HEK293 (cell line): ENCODE data around the gene PIGQ.

Source experiments
- BCL11B ChIP-seq: fragments of 450-650 bp; formaldehyde crosslinking; IDR thresholded peaks from 2 replicates; pipeline ENCODE4 v1.5.1; 2016; ENCODE audit warnings: low read depth, missing biosample characterization, missing genetic modification characterization
- GFI1B ChIP-seq: fragments of 450-650 bp; formaldehyde crosslinking; IDR thresholded peaks from 2 replicates; pipeline ENCODE4 v1.5.1; 2016; ENCODE audit warnings: missing biosample characterization, missing genetic modification characterization
- GLIS2 ChIP-seq: fragments of 450-650 bp; formaldehyde crosslinking; IDR thresholded peaks from 2 replicates; pipeline ENCODE4 v1.5.1; 2016; ENCODE audit warnings: missing biosample characterization, missing genetic modification characterization
- KLF8 ChIP-seq: fragments of 450-650 bp; formaldehyde crosslinking; IDR thresholded peaks from 2 replicates; pipeline ENCODE4 v1.5.1; 2016; ENCODE audit warnings: missing biosample characterization, missing genetic modification characterization
- SP2 ChIP-seq: fragments of 450-650 bp; formaldehyde crosslinking; IDR thresholded peaks from 2 replicates; pipeline ENCODE4 v1.5.1; 2016; ENCODE audit warnings: missing biosample characterization, missing genetic modification characterization
- SP7 ChIP-seq: fragments of 450-650 bp; formaldehyde crosslinking; IDR thresholded peaks from 2 replicates; pipeline ENCODE4 v1.5.1; 2016; ENCODE audit warnings: missing biosample characterization, missing genetic modification characterization
- ZBTB20 ChIP-seq: fragments of 450-650 bp; formaldehyde crosslinking; IDR thresholded peaks from 2 replicates; pipeline ENCODE4 v1.5.1; 2016; ENCODE audit warnings: missing biosample characterization, missing genetic modification characterization
- ZBTB8A ChIP-seq: fragments of 450-650 bp; formaldehyde crosslinking; IDR thresholded peaks from 2 replicates; pipeline ENCODE4 v1.5.1; 2016; ENCODE audit warnings: missing biosample characterization, missing genetic modification characterization
- ZFHX2 ChIP-seq: fragments of 450-650 bp; formaldehyde crosslinking; conservative IDR thresholded peaks from 2 replicates; pipeline ENCODE4 v1.5.1; 2016; ENCODE audit warnings: missing biosample characterization, missing genetic modification characterization
- ZFP69B ChIP-seq: fragments of 450-650 bp; formaldehyde crosslinking; IDR thresholded peaks from 2 replicates; pipeline ENCODE4 v1.5.1; 2016; ENCODE audit warnings: missing biosample characterization, missing genetic modification characterization
- ZIC2 ChIP-seq: fragments of 450-650 bp; formaldehyde crosslinking; IDR thresholded peaks from 2 replicates; pipeline ENCODE4 v1.5.1; 2016; ENCODE audit warnings: missing biosample characterization, missing genetic modification characterization
- ZNF10 ChIP-seq: fragments of 450-650 bp; formaldehyde crosslinking; IDR thresholded peaks from 2 replicates; pipeline ENCODE4 v1.5.1; 2017; ENCODE audit warnings: missing biosample characterization, missing genetic modification characterization
- ZNF121 ChIP-seq: fragments of 450-650 bp; formaldehyde crosslinking; IDR thresholded peaks from 2 replicates; pipeline ENCODE4 v1.5.1; 2016; ENCODE audit warnings: missing biosample characterization, missing genetic modification characterization
- ZNF24 ChIP-seq: fragments of 450-650 bp; formaldehyde crosslinking; IDR thresholded peaks from 2 replicates; pipeline ENCODE4 v1.5.1; 2016; ENCODE audit warnings: missing biosample characterization, missing genetic modification characterization
- ZNF391 ChIP-seq: fragments of 450-650 bp; formaldehyde crosslinking; IDR thresholded peaks from 2 replicates; pipeline ENCODE4 v1.5.1; 2016; ENCODE audit warnings: low read depth, missing biosample characterization, missing genetic modification characterization, borderline replicate concordance
- ZNF423 ChIP-seq: fragments of 450-650 bp; formaldehyde crosslinking; IDR thresholded peaks from 2 replicates; pipeline ENCODE4 v1.5.1; 2016; ENCODE audit warnings: missing biosample characterization, missing genetic modification characterization
- ZNF561 ChIP-seq: fragments of 450-650 bp; IDR thresholded peaks from 2 replicates; pipeline ENCODE4 v1.5.1; 2018; ENCODE audit warnings: missing biosample characterization, missing genetic modification characterization, borderline replicate concordance
- ZNF600 ChIP-seq: fragments of 450-650 bp; formaldehyde crosslinking; IDR thresholded peaks from 2 replicates; pipeline ENCODE4 v1.5.1; 2016; ENCODE audit warnings: missing biosample characterization, missing genetic modification characterization
- ZNF610 ChIP-seq: fragments of 450-650 bp; formaldehyde crosslinking; IDR thresholded peaks from 2 replicates; pipeline ENCODE4 v1.5.1; 2016; ENCODE audit warnings: missing biosample characterization, missing genetic modification characterization, borderline replicate concordance
- ZNF776 ChIP-seq: fragments of 450-650 bp; formaldehyde crosslinking; IDR thresholded peaks from 2 replicates; pipeline ENCODE4 v1.5.0; 2017; ENCODE audit warnings: missing biosample characterization, missing genetic modification characterization, borderline replicate concordance
- TF ChIP-seq, protein P1 (sequence below): fragments of 450-650 bp; formaldehyde crosslinking; IDR thresholded peaks from 2 replicates; pipeline ENCODE4 v1.5.1; 2016; ENCODE audit warnings: missing biosample characterization, missing genetic modification characterization
- TF ChIP-seq, protein P2 (sequence below): fragments of 450-650 bp; formaldehyde crosslinking; IDR thresholded peaks from 2 replicates; pipeline ENCODE4 v1.5.1; 2016; ENCODE audit warnings: missing biosample characterization, missing genetic modification characterization
- TF ChIP-seq, protein P3 (sequence below): fragments of 450-650 bp; formaldehyde crosslinking; IDR thresholded peaks from 2 replicates; pipeline ENCODE4 v1.5.1; 2016; ENCODE audit warnings: missing biosample characterization, missing genetic modification characterization
- TF ChIP-seq, protein P4 (sequence below): fragments of 450-650 bp; formaldehyde crosslinking; IDR thresholded peaks from 2 replicates; pipeline ENCODE4 v1.5.1; 2016; ENCODE audit warnings: missing biosample characterization, missing genetic modification characterization
- TF ChIP-seq, protein P5 (sequence below): fragments of 450-650 bp; formaldehyde crosslinking; IDR thresholded peaks from 2 replicates; pipeline ENCODE4 v1.5.1; 2016; ENCODE audit warnings: missing biosample characterization, missing genetic modification characterization

Gene PIGQ

DNA sequence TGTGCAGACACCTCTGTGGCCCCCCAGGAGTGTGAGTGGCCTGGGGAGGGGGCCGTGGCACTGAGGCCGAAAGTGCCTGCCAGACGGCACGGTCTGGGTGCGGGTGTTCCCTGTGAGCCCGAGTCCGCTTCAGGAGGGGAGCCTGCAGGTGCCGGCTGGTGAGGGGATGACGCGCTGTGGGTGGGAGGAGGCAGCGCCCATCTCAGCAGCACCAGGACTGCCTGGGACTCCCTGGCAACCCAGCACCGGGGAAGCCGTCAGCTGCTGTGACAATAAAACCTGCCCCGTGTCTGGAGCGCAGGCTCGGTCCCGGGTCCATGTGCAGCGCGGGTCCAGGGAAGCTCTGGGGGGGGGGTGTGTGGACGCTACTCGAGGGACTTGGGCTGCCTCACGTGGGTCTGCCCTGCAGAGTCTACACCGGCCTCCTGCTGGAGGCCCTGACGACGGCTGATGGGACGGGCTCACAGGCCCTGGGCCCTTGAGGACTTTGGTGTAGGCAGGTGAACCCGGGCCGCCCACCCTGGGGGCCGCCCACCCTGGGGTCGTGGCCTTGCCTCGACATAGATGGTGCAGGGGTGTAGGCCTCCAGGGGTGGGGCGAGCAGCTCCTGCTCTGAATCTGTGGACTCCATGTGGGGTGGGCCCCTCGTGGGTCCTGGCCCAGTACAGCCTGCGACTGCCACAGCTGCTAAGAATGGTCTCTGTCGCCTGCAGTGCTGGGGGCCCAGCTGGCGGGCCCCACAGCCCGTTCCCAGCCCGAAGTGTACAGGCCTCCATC is 14.2 kb downstream of the PIGQ start (continued):
- TF ChIP-seq ZNF600 (peak; percentile 98), GFI1B (tag by site-specific recombination) (no peak), ZNF10 (tag by site-specific recombination) (peak; percentile 72; the same call in 1 of the 2 replicates), ZFP69B (tag by site-specific recombination) (peak; percentile 98), SP7 (tag by site-specific recombination) (peak; percentile 63), KLF8 (tag by site-specific recombination) (peak; percentile 50; the same call in 1 of the 2 replicates), ZNF391 (tag by site-specific recombination) (peak; percentile 20; the same call in 1 of the 2 replicates), ZNF610 (no peak), ZBTB20 (tag by site-specific recombination) (peak; percentile 77), ZFHX2 (tag by site-specific recombination) (peak; percentile 49; the same call in 1 of the 2 replicates), ZIC2 (tag by site-specific recombination) (peak; percentile 93), GLIS2 (tag by site-specific recombination) (peak; percentile 75), ZNF423 (tag by site-specific recombination) (peak; percentile 77; the same call in 1 of the 2 replicates), ZBTB8A (peak; percentile 23; the same call in 1 of the 2 replicates), SP2 (tag by site-specific recombination) (peak; percentile 28; the same call in 1 of the 2 replicates), ZNF121 (0 out of 2 replicates have a peak, but pooled peaks have one; percentile 24), ZNF561 (tag by site-specific recombination) (no peak), ZNF776 (no peak), BCL11B (tag by site-specific recombination) (0 out of 2 replicates have a peak, but pooled peaks have one; percentile 12), ZNF24 (tag by site-specific recombination) (peak; percentile 25; the same call in 1 of the 2 replicates)
- TF ChIP-seq, protein P1, sequence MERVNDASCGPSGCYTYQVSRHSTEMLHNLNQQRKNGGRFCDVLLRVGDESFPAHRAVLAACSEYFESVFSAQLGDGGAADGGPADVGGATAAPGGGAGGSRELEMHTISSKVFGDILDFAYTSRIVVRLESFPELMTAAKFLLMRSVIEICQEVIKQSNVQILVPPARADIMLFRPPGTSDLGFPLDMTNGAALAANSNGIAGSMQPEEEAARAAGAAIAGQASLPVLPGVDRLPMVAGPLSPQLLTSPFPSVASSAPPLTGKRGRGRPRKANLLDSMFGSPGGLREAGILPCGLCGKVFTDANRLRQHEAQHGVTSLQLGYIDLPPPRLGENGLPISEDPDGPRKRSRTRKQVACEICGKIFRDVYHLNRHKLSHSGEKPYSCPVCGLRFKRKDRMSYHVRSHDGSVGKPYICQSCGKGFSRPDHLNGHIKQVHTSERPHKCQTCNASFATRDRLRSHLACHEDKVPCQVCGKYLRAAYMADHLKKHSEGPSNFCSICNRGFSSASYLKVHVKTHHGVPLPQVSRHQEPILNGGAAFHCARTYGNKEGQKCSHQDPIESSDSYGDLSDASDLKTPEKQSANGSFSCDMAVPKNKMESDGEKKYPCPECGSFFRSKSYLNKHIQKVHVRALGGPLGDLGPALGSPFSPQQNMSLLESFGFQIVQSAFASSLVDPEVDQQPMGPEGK (tag by site-specific recombination): peak; percentile 83
- TF ChIP-seq, protein P2, sequence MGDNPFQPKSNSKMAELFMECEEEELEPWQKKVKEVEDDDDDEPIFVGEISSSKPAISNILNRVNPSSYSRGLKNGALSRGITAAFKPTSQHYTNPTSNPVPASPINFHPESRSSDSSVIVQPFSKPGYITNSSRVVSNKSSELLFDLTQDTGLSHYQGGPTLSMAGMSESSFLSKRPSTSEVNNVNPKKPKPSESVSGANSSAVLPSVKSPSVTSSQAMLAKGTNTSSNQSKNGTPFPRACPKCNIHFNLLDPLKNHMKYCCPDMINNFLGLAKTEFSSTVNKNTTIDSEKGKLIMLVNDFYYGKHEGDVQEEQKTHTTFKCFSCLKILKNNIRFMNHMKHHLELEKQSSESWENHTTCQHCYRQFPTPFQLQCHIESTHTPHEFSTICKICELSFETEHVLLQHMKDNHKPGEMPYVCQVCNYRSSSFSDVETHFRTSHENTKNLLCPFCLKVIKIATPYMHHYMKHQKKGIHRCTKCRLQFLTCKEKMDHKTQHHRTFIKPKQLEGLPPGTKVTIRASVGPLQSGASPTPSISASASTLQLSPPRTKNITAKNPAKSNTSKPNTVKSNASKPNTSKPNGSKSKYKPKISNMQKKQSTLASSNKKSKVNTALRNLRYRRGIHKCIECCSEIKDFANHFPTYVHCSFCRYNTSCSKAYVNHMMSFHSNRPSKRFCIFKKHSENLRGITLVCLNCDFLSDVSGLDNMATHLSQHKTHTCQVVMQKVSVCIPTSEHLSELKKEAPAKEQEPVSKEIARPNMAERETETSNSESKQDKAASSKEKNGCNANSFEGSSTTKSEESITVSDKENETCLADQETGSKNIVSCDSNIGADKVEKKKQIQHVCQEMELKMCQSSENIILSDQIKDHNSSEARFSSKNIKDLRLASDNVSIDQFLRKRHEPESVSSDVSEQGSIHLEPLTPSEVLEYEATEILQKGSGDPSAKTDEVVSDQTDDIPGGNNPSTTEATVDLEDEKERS (tag by site-specific recombination): no peak
- TF ChIP-seq, protein P3, sequence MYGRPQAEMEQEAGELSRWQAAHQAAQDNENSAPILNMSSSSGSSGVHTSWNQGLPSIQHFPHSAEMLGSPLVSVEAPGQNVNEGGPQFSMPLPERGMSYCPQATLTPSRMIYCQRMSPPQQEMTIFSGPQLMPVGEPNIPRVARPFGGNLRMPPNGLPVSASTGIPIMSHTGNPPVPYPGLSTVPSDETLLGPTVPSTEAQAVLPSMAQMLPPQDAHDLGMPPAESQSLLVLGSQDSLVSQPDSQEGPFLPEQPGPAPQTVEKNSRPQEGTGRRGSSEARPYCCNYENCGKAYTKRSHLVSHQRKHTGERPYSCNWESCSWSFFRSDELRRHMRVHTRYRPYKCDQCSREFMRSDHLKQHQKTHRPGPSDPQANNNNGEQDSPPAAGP (tag by site-specific recombination): 0 out of 2 replicates have a peak, but pooled peaks have one; percentile 36
- TF ChIP-seq, protein P4, sequence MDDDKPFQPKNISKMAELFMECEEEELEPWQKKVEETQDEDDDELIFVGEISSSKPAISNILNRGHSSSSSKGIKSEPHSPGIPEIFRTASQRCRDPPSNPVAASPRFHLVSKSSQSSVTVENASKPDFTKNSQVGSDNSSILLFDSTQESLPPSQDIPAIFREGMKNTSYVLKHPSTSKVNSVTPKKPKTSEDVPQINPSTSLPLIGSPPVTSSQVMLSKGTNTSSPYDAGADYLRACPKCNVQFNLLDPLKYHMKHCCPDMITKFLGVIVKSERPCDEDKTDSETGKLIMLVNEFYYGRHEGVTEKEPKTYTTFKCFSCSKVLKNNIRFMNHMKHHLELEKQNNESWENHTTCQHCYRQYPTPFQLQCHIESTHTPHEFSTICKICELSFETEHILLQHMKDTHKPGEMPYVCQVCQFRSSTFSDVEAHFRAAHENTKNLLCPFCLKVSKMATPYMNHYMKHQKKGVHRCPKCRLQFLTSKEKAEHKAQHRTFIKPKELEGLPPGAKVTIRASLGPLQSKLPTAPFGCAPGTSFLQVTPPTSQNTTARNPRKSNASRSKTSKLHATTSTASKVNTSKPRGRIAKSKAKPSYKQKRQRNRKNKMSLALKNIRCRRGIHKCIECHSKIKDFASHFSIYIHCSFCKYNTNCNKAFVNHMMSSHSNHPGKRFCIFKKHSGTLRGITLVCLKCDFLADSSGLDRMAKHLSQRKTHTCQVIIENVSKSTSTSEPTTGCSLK: no peak
- TF ChIP-seq, protein P5, sequence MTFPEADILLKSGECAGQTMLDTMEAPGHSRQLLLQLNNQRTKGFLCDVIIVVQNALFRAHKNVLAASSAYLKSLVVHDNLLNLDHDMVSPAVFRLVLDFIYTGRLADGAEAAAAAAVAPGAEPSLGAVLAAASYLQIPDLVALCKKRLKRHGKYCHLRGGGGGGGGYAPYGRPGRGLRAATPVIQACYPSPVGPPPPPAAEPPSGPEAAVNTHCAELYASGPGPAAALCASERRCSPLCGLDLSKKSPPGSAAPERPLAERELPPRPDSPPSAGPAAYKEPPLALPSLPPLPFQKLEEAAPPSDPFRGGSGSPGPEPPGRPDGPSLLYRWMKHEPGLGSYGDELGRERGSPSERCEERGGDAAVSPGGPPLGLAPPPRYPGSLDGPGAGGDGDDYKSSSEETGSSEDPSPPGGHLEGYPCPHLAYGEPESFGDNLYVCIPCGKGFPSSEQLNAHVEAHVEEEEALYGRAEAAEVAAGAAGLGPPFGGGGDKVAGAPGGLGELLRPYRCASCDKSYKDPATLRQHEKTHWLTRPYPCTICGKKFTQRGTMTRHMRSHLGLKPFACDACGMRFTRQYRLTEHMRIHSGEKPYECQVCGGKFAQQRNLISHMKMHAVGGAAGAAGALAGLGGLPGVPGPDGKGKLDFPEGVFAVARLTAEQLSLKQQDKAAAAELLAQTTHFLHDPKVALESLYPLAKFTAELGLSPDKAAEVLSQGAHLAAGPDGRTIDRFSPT: peak; percentile 86
